Adrenal gland (tissue), 5 donors: Measurements from ENCODE around the gene UPK3BL1.
"Not testable (repeated sequence)": the region's sequence is repeated elsewhere in the genome, so short reads cannot be mapped to it uniquely, and the experiment has no call there.

Experiments
- CTCF ChIP-seq, 6 experiments: fragments of 450-650 bp in 4 of 6; fragments of 200-600 bp in 2 of 6; sonication (generic) in 1 of 6; IDR thresholded peaks; 1 replicate in 5 of 6; 2 replicates in 1 of 6; pipeline versions ENCODE4 v1.5.1 to v1.8.0; 2016 to 2021; ENCODE audit warnings: antibody characterized with exemption in 6 of 6, mild to moderate bottlenecking in 2 of 6, moderate library complexity in 1 of 6
- POLR2A ChIP-seq, 2 donors: fragments of 450-650 bp; IDR thresholded peaks; one replicate each; pipeline ENCODE4 v1.6.1; 2017; ENCODE audit warnings: antibody characterized with exemption in 2 of 2, mild to moderate bottlenecking in 2 of 2, moderate library complexity in 1 of 2
- donor health status: DM: no; HTN: no; CAD: no.

GRCh38 chr7:102689436-102690282 lies 47.1 kb upstream of the UPK3BL1 start:
- not testable (repeated sequence) for TF ChIP-seq CTCF, POLR2A (IDR thresholded peaks at IDR 0.05)
